ENCODE results near the gene CCNI.
A peak's percentile ranks its signal among the peaks of the same experiment; 100 is the strongest.
"Not testable (repeated sequence)": the region's sequence is repeated elsewhere in the genome, so short reads cannot be mapped to it uniquely, and the experiment has no call there.

CCNI gene

DNA sequence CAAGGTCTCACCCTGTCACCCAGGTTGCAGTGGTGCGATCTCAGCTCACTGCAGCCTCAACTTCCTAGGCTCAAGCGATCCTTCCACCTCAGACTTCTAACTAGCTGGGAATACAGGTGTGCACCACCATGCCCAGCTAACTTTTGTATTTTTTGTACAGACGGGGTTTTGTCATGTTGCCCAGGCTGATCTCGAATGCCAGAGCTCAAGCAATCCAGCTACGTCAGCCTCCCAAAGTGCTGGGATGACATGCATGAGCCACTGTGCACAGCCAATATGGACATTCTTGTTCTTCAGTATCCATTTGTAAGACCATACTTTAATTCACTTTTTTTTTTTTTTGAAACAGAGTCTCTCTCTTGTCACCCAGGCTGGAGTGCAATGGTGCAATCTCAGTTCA is 3.5 kb upstream of the CCNI start:
- DNase-seq = no peak

DNA sequence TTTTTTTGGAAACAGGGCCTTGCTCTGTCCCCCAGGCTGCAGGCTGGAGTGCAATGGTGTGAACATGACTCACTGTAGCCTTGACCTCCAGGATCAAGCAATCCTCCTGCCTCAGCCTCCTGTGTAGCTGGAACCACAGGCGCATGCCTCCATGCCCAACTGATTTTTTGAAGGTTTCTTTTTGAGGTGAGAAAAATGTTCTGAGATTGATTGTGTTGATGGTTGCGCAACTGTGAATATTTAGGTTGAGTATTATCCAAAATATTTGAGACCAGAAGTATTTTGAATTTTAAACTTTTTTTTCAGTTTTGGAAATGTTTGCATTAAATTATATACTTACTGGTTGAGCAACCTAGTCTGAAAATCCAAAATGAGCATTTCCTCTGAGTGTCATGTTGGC is 2.6 kb upstream of the CCNI start:
- no peak for DNase-seq

DNA sequence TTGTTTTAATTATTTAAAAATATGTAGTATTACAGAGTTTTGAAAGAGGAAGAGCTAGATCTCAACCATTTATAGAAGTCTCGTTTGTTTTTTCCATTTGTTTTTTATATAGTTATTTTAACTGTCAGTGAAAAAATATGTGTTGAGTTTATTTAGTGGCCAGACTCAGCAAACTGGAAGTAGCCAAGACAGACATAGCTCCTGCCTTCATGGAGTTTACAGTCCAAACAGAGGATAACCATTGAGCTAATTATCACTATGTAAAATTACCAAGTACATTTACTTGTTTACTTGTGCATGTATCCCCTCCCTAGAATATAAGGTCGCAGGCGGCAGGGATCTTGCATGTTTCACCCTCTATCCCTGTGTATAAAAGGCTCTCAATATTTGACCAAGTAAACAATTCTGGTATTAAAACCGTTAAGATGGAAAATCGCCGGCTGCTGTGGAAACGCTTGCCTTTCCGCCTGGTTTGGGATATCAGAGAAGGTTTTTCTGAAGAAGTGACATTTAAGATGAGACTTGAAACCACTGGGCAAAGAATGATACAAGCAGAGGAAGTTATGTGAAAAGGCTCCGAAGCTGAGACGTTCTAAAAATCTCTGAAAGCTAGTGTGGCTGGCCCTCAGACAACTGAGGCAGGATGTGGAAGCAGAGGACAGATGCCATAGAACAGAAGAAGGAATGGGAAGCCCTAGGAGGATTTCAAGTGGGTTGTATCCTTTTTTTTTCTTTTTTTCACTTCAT is 1.3 kb upstream of the CCNI start:
- no peak for DNase-seq

DNA sequence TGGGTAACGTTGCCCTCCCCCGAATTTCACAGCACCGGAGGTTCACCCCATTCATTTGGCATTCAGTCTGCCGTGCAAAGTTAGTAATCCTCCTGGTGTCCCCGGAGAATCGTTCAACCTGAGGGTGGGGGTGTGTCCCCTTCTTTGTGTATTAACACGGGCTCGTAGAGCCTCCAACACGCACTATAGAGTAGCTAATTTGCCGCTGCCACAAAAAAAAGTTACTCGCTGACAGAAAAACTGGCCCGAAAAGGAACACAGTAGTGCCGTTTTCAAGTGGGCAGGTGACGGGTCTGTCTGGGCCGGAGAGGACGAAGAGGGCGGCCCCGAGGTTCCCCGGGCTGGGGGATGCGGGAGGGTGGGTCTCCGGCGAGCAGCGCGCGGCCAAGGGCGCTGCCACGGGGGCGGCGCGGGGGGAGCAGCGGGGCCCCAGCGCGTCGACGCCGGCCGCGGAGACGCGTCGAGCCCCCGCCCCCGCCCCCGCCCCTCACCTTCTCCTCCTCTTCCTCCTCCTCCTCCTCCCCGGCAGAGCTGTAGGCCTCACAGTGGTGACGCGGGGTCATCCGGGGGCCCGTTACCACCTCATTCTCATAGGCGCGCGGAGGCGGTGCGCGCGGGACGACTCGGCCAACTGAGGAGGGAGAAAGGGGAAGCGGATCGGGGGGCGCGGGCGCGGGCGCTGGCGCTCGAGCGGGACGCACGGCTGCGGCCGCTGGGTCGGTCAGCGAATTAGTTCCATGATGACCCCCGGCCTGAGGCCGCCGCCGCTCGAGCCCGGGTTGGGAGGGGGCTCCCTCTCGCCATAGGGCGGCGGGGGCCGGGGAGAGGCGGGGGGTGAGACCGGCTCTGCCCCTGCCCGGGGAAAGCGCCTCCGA is 571 bp downstream of the CCNI start:
- DNase-seq = peak; percentile 39

DNA sequence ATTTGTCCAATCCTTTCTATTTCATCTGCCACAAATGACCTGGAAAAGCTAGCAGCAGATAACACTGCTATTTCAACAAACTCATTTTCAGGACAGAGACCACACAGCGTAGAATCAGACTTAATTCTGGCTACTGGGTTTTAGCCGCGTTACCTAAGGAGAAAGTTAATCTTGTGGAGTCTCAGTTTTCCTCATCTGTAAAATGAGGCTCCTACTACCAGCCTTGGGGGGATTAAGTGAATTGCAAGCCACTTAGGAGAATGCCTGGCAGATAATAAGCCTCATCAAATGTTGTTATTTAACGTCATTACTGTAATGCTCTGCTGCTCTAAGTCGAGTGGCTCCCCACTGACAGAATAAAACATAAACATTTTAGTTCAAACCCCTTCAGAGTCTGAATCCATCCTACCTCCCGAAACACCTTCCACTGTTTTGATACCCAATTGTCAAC is 1.4 kb downstream of the CCNI start:
- no peak for DNase-seq

DNA sequence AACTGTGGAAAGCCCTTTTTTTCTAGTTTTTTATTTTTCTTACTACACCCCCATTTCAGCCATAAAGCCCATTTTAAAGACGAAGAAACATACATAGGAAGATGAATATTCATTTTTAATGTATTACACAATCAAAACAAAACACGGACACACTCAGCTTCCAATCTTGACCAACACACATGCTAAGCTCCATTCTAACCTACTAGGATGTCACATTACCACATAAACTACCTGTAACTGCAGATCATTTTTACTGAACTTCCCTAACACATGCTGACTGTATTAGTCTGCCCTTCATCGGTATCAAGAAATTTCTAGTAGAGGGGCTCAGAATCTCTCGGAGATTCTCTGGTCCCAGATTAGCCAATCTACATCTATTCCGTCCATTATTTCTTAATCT is 1.8 kb downstream of the CCNI start:
- no peak for DNase-seq

DNA sequence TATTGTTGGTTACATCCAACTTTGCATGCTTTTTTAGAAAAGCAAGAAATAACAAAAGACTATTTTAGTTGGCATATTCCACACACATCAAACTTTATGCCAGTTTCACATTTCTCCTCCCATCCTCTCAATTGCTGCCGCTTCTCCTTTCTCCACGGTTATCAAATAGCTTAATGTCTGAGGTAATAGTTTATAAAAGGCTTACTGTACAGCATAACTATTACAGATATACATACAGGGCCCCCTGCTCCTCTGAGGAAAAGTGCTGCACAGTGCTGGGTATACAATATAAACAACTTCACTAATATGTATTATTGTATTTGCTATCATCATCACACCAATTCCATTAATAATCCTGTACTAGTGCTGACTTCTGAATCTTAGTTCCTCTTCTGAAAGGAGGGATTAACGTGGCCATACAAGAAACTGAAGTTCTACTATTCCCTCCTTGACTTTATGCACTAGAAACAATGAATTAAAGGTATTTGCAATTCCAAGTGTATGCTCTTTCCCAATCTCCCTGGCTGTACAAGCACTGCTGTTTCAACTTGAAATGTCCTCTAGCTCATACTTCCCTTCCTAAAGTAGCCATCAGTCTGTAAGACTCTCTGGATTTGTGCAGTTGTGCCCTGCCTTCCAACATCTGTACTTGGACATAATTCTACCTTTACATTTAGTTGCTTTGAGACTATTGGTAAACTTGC is 2.5 kb downstream of the CCNI start:
- no peak for DNase-seq

DNA sequence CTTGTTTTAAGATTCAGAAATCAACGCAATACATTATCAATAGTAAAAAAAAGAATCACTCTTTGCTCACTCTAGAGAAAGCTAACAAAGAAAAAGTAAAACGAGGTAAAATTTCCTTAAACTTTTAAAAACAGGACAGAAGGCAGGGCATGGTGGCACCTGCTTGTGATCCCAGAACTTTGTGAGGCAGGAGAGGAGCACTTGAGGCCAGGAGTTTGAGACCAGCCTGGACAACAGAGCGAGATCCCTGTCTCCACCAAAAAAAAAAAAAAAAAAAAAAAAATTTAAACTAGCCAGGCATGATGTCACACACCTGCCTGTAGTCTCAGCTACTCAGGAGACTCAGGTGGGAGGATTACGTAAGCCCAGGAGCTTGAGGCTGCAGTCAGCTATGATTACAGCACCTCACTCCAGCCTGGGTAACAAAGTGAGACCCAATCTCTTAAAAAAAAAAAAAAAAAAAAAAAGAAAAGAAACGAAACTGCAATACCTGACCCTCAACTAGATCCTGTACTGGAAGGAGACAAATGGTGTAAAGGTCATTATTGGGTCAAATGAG is 3.5 kb downstream of the CCNI start:
- no peak for DNase-seq

DNA sequence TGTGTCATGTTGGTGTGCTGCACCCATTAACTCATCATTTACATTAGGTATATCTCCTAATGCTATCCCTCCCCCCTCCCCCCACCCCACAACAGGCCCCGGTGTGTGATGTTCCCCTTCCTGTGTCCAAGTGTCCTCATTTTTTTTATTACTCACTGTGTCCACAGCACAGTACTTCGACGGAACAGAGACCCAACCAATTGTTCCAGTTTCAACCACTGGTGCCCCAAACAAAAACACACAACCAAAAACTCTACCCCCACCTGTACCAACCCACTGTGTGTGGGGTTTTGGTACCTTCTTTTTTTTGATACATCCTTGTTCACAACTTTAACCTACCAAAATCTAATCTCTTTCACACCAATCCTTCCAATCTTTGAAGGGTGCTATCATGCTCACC is 6.3 kb downstream of the CCNI start:
- not testable (repeated sequence) for DNase-seq

DNA sequence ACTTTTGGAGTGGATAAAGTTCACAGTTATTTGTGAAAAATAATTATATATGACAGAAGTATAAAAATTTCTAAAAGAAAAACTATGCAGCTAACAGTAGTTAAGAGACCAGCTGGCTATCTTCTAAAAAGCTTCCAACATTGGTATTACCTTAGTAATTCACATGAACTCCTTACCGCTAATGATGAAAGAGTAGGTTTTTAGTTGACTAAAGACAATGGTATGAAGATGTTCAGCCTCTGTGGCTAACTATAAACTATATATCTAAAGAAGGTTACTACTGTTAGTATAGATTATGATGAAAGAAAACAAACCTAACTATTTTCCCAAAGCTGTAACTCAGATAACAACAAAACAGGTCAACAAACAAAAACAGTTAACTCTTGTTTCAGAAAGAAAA is 10.4 kb downstream of the CCNI start:
- no peak for DNase-seq

DNA sequence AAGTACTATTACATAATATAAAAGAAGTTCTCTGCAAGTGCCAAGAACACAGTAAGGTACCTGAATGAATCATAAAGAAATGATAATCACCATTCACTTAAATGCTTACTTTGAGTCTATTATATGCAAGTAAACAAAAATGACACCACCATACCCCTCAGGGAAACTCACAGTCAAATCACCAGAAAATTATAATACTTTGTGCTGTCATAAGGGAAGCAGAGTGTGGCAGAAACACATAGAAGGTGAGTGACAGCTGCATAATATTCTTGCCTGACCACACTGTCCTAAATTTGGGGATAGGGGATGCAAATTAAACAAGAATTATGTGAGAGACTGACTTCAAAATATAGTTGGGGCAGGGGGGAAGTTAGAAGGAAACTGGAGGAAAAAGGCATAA is 12.9 kb downstream of the CCNI start:
- DNase-seq = no peak

DNA sequence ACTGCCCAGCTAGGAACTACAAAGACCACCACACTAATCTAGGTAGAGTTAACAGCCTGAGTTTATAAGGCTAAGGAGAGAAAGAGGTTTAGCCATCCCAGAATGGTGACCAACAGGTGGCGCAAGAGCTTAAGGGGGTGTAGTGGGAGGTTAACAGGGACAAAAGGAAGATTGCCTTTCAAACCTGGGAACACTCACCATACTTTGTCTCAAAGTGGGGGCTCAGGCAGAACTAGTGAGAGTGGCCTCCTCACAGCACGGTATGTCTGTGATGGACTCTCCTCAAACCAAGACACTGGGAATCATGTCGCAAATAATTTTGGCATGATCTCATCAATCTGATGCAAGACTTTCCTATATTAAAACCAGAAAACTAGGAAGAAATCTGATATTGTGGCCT is 23.4 kb downstream of the CCNI start:
- no peak for DNase-seq

DNA sequence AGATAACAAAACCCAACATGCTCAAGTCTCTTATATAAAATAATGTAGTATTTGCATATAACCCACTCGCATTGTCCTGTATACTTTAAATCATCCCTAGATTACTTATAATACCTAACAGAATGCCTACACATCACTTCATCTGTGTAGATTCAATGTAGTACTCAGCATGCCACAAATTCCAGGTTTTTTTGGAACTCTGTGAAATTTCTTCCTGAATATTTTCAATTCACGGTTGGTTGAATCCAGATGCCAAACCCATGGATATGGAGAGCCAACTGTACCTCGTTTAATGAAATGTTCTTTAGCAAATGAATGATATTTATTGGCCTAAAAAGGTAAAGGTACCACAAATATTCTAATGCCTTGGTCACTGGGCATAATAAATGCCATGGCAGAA is 24.8 kb downstream of the CCNI start:
- no peak for DNase-seq

DNA sequence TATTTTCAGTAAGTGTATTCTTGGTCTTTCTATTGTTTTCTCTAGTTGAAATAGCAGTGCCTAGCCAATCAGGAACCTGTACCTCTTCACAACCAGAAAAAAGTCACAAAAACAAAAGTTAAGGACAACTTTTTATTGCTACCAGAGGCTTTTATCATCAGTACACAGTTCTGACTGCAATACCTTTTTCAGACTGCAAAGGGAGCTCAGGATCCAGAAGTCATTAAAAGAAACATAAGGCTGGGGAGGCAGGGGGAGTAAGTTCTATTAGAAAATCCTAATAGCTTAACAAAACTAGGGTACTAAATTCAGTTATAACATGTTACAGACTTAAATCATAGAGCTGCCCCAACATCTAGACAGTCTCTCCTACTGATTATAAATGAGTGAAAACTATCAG is 28.8 kb downstream of the CCNI start:
- no peak for DNase-seq

DNA sequence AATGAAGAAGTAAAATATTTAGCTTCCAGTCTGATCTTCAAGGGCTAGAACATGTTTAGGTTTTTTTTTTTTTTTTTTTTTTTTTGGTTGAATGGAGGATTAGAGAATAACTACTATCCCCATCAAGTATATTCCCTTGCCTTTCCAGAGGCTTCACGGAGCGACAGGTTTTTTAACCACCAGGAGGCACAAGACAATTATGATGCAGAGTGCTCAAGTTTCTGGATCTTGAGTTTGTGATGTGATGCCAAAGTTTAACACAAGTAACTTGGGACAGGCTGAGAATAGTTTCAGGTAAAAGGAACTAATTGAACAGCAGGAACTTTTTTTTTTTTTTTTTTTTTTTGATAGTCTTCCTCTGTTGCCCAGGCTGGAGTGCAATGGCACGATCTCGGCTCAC is 30.3 kb downstream of the CCNI start:
- DNase-seq = no peak

DNA sequence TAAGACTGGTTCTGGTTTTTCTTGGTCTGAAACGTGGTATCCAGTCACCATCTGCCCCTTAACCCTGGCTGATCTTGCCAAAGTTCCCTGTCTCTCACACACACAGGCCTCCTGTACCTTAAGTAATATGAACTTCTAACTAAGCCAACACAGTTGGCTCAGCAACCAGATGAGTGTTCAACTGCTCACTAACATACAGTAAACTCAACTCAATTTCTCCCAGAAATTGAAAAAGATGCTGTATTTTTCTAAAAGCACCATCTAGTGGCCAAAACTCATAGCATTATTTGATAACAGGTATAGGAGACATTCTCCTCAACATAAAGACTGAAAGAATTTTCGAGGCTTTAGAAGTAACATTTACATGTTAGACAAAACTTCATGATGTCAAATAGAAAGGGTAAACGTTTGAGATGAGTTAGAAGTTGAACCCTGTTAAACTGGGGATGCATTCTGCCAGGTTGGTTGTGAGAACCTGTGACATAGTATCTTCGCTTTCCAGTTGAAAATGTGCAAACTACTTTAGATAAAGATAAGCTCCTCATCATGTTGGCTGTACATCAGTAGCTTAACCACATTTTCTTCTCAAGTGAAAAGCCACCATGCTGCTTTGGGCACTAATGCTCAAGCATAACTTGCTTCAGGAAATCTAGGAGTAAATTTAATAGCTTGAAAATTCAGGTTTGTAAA is 31.2 kb downstream of the CCNI start:
- peak; percentile 28 for DNase-seq

DNA sequence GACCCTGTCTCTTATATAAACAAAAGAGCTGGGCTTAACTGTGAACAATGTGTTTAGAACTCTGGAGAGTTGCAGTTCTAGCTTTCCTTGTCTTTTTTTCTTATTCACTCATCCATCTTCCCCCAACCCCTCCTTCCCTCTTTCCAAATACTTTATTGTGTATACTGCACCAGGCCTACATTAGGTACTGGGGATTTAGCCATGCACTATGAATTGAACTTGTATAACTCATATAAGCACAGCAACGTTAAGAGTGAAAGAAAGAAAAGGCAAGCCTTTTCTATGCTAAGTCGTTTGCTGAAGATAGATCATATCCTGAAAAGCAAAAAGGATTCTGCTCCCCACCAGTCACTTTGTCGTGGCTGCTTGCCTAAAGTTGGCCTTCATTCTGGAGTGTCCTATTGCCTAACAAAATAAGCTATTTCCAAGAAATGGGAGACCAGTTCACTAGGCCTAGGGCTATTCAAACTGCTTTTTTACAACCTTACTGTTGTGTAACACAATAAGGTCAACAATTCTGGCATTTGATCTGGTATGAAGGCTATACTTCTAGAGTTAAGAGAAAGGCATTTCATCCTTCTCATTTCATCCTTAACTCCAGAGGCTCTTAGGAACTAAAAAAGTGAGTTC is 32.2 kb downstream of the CCNI start:
- DNase-seq = no peak

DNA sequence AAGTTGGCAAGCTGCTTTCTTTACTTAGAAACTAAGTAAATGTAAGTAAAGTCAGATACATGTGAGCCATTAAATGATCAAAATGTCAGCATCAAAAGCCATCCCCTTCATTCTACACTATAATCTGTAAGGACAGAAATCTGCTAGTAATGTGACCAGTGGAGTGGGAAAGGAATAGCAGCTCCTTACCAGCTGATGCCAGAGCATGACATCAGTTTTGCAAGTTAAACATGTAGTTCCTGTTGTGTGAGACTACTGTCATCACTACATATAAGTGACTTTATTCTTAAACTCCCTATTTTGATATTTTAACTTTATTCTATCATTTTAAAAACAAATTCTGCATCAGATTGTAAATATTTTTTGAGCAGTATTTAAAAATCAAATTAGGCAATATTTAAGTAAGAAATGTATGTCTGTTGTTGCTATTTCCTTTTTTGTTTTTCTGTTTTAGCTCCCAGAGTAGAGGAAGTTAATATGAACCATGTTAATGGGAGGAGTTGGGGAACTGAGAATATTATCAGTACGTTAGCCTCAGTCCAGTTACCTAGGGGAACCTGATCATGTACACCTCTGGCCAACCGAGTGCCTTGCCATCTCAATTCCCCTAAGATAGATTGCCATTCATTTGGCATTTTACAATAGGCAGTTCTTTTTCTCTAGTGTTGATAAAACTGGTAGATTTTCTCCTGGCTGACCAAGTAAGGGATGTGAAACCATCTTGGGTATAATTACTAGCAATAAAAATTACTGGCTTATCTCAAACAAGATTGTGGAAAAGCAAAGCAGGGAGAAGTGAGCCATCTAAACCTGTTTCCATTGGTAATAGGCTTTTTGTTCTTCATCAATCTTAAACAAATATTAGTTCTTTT is 34.7 kb downstream of the CCNI start:
- DNase-seq = no peak

DNA sequence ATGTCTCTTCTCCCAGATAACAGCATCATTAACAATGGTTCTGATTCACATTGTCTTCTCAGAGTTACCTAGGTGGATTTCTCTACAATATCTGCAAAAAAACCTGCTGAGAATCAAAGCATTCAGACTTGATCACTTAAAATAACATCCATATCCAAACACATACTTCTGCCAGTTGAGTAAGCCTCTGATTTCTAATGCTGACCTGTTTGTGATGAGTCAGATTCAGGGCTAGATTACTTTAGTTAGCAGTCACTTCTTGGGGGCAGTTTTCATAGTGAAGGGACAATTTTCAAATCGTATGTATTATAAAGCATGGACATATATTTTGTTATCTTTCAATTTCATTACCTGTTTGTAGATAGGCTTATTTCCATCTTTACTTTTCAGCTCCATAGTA is 35.5 kb downstream of the CCNI start:
- no peak for DNase-seq

DNA sequence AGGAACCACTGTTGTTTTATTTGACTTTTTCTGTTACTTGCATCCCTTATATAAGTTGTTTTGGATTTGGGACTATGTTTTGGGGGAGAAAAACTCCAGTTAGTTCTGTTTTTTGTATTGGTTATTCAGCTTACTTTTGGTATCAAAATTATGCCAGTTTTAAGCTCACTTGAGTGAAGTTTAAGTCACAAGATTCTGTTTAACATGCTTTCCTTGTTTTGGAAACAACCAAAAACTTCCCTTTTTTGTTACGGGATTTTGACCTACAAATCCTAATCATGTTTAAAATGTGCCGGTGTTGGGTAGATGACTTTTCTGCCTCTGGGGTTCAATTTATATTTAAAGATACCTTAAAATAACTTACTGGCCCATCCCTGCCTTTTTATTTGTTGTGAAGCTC is 36.0 kb downstream of the CCNI start:
- no peak for DNase-seq

DNA sequence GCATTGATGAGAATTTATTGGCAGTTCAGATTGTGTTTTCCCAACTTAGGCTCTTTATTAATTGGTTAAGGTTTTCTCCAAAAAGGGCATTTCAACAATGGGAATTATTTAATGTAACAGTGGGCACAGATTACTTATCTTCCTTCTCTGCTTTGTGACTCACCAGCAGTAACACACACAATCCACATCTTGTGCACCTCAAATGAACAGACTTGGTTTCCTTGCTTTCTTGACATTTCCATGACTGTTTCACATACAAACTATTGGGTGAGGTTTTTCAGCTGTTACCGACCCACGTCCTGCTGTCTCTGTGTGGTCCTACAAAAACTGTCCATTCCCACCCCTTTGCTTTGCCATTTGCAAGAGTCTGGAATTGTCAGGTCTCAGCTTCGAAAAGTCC is 38.1 kb downstream of the CCNI start:
- DNase-seq = no peak

Data from NCI-H1092 treated with DMSO at 0.1 percent for 48 hours (cell line).